H9 (cell line): ENCODE results near the gene BCAS4. TPM values are rescaled to one million over a fixed set of nuclear protein-coding genes. Genes with fewer than 3 reads are reported as not detected.

Experiments
- DNase-seq: peaks from one replicate; pipeline ENCODE4 v3.0.0-alpha.2; 2017
- H2AFZ ChIP-seq: one replicate; pipeline ENCODE4 v1.6.1; 2013; ENCODE audit warnings: mild to moderate bottlenecking, low read length, control low read depth, moderate library complexity
- H2AK5ac ChIP-seq: 2 replicates; pipeline ENCODE4 v1.6.1; 2013; ENCODE audit warnings: low read length, control low read depth, mixed read lengths; ENCODE audit not compliant: insufficient read length
- H2BK120ac ChIP-seq: one replicate; pipeline ENCODE4 v1.6.1; 2013; ENCODE audit warnings: low read depth, mild to moderate bottlenecking, low read length, control low read depth, inconsistent platforms; ENCODE audit not compliant: poor library complexity, severe bottlenecking
- H2BK12ac ChIP-seq: 2 replicates; pipeline ENCODE4 v1.6.1; 2013; ENCODE audit warnings: low read length, control low read depth, mixed read lengths, low read depth; ENCODE audit not compliant: insufficient read length
- H2BK15ac ChIP-seq: 2 replicates; pipeline ENCODE4 v1.6.1; 2013; ENCODE audit warnings: low read depth, low read length, control low read depth
- H2BK20ac ChIP-seq: one replicate; pipeline ENCODE4 v1.6.1; 2013; ENCODE audit warnings: low read depth, mild to moderate bottlenecking, low read length, control low read depth, inconsistent platforms; ENCODE audit not compliant: poor library complexity, severe bottlenecking
- H2BK5ac ChIP-seq: 2 replicates; pipeline ENCODE4 v1.6.1; 2013; ENCODE audit warnings: low read length, control low read depth, mixed read lengths; ENCODE audit not compliant: insufficient read length
- H3K14ac ChIP-seq: 2 replicates; pipeline ENCODE4 v1.6.1; 2013; ENCODE audit warnings: low read length, control low read depth; ENCODE audit not compliant: insufficient read depth
- H3K18ac ChIP-seq: 2 replicates; pipeline ENCODE4 v1.6.1; 2013; ENCODE audit warnings: low read depth, mild to moderate bottlenecking, mixed read lengths, low read length, control low read depth; ENCODE audit not compliant: insufficient read length
- H3K23ac ChIP-seq: 2 replicates; pipeline ENCODE4 v1.6.1; 2013; ENCODE audit warnings: low read length, control low read depth, mixed read lengths, low read depth; ENCODE audit not compliant: insufficient read length
- H3K23me2 ChIP-seq: 2 replicates; pipeline ENCODE4 v1.6.1; 2013; ENCODE audit warnings: low read depth, mild to moderate bottlenecking, mixed read lengths, low read length, control low read depth; ENCODE audit not compliant: insufficient read length, poor library complexity, severe bottlenecking
- H3K27ac ChIP-seq: 2 replicates; pipeline ENCODE4 v1.5.1; 2013; ENCODE audit warnings: low read length, control low read depth, mixed read lengths, low read depth; ENCODE audit not compliant: insufficient read length
- H3K27me3 ChIP-seq: 2 replicates; pipeline ENCODE4 v1.6.1; 2013; ENCODE audit warnings: low read length, control low read depth, inconsistent platforms; ENCODE audit not compliant: insufficient read depth
- H3K4ac ChIP-seq: 2 replicates; pipeline ENCODE4 v1.6.1; 2013; ENCODE audit warnings: low read depth, mild to moderate bottlenecking, control low read depth, inconsistent platforms, low read length, moderate library complexity
- H3K4me1 ChIP-seq: 2 replicates; pipeline ENCODE4 v1.6.1; 2013; ENCODE audit warnings: low read length, control low read depth, inconsistent platforms; ENCODE audit not compliant: insufficient read depth
- H3K4me2 ChIP-seq: 2 replicates; pipeline ENCODE4 v1.6.1; 2013; ENCODE audit warnings: low read length, control low read depth, mixed read lengths; ENCODE audit not compliant: insufficient read length, insufficient read depth
- H3K56ac ChIP-seq: 2 replicates; pipeline ENCODE4 v1.6.1; 2013; ENCODE audit warnings: low read depth, mild to moderate bottlenecking, mixed read lengths, low read length, control low read depth; ENCODE audit not compliant: insufficient read length
- H3K79me1 ChIP-seq: 2 replicates; pipeline ENCODE4 v1.6.1; 2013; ENCODE audit warnings: low read depth, mild to moderate bottlenecking, moderate library complexity, low read length, control low read depth, inconsistent platforms; ENCODE audit not compliant: insufficient read depth, poor library complexity, severe bottlenecking
- H3K79me2 ChIP-seq: 2 replicates; pipeline ENCODE4 v1.6.1; 2013; ENCODE audit warnings: low read length, control low read depth, inconsistent platforms; ENCODE audit not compliant: insufficient read depth
- H3K9ac ChIP-seq: 2 replicates; pipeline ENCODE4 v1.6.1; 2013; ENCODE audit warnings: low read length, control low read depth, mixed read lengths; ENCODE audit not compliant: insufficient read length; ENCODE audit errors: extremely low read depth
- H3K9me3 ChIP-seq: one replicate; pipeline ENCODE4 v1.6.1; 2013; ENCODE audit warnings: low read depth, low read length, inconsistent platforms; ENCODE audit not compliant: control insufficient read depth
- H3T11ph ChIP-seq: one replicate; pipeline ENCODE4 v1.6.1; 2013; ENCODE audit warnings: mild to moderate bottlenecking, low read length, control low read depth, inconsistent platforms
- H4K20me1 ChIP-seq: one replicate; pipeline ENCODE4 v1.6.1; 2013; ENCODE audit not compliant: control insufficient read depth, insufficient read length, insufficient read depth
- H4K5ac ChIP-seq: 2 replicates; pipeline ENCODE4 v1.6.1; 2013; ENCODE audit warnings: low read depth, mild to moderate bottlenecking, mixed read lengths, low read length, control low read depth; ENCODE audit not compliant: insufficient read length
- H4K8ac ChIP-seq: replicated peaks from 2 replicates; pipeline ENCODE4 v1.6.1; 2013; ENCODE audit warnings: low read length, control low read depth, mixed read lengths, low read depth; ENCODE audit not compliant: insufficient read length
- H4K91ac ChIP-seq: 2 replicates; pipeline ENCODE4 v1.6.1; 2013; ENCODE audit warnings: low read depth, mild to moderate bottlenecking, moderate library complexity, mixed read lengths, low read length, control low read depth; ENCODE audit not compliant: insufficient read length
- H3K27ac Mint-ChIP-seq, 3 experiments: 2 replicates in 2 of 3; 3 replicates in 1 of 3; pipeline ENCODE4 v1.8.0; 2020 to 2021; ENCODE audit warnings: mixed read lengths in 3 of 3, mild to moderate bottlenecking in 1 of 3, moderate library complexity in 1 of 3
- H3K27me3 Mint-ChIP-seq: 2 replicates; pipeline ENCODE4 v1.8.0; 2021; ENCODE audit warnings: low read depth, mild to moderate bottlenecking, moderate library complexity, mixed read lengths
- H3K36me3 Mint-ChIP-seq, 3 experiments: 2 replicates in 2 of 3; 3 replicates in 1 of 3; pipeline ENCODE4 v1.8.0; 2020 to 2021; ENCODE audit warnings: low read depth in 3 of 3, mixed read lengths in 3 of 3; ENCODE audit not compliant: insufficient read depth in 1 of 3
- H3K4me1 Mint-ChIP-seq, 2 experiments: 2 replicates each; pipeline ENCODE4 v1.8.0; 2020; ENCODE audit warnings: mixed read lengths in 2 of 2
- H3K4me3 Mint-ChIP-seq, 2 experiments: 2 replicates in 1 of 2; 3 replicates in 1 of 2; pipeline ENCODE4 v1.8.0; 2020 to 2021; ENCODE audit warnings: mild to moderate bottlenecking in 2 of 2, mixed read lengths in 2 of 2, moderate library complexity in 1 of 2
- H3K9me3 Mint-ChIP-seq, 2 experiments: 2 replicates in 1 of 2; 3 replicates in 1 of 2; pipeline ENCODE4 v1.8.0; 2020; ENCODE audit warnings: mild to moderate bottlenecking in 2 of 2, mixed read lengths in 2 of 2, moderate library complexity in 1 of 2
- CTCF ChIP-seq: fragments of 200-600 bp; sonication (generic); conservative IDR thresholded peaks from 3 replicates; pipeline ENCODE4 v1.8.0; 2021; ENCODE audit warnings: antibody characterized with exemption, mild to moderate bottlenecking
- WGBS: extraction: QIAGEN DNeasy Blood & Tissue Kit; methylation state at CpG from one replicate; pipeline ENCODE4 v1.1.7; 2013; ENCODE audit warnings: missing lambda C conversion rate, low lambda C conversion rate, mixed read lengths; ENCODE audit not compliant: insufficient read length; ENCODE audit errors: extremely low coverage; 5-methylcytosine and 5-hydroxymethylcytosine counted together
- total RNA-seq: library from RNA; stranded (reverse); gene quantifications from 2 replicates; pipeline ENCODE4 v1.2.1, GENCODE V29; 2021

BCAS4 gene
- total RNA-seq, 1 experiment from 2014 or later, result 16.9 TPM

GRCh38 chr20:50865591-50865990 lies 70.7 kb downstream of the BCAS4 start:
- H4K91ac ChIP-seq, result no peak overlapping the region
- H3K14ac ChIP-seq, result no peak overlapping the region; the same call in 1 of the 2 replicates
- WGBS, result no CpG with 5 or more reads among the region's 7 CpGs
- no peak overlapping the region for H3K23ac ChIP-seq
- H2BK12ac ChIP-seq, result no peak overlapping the region
- H3T11ph ChIP-seq, result no peak overlapping the region
- no peak overlapping the region for H3K4ac ChIP-seq
- H3K27me3 ChIP-seq, result no peaks in the 10 kb centered on the region
- H4K20me1 ChIP-seq, result no peaks in the 10 kb centered on the region
- H3K56ac ChIP-seq, result no peak overlapping the region
- no peak overlapping the region for H3K4me3 Mint-ChIP-seq
- H3K27ac Mint-ChIP-seq, result no peak overlapping the region; a peak in 1 of 7 replicates
- no peaks in the 10 kb centered on the region for H3K23me2 ChIP-seq
- DNase-seq, result no peak
- no peak overlapping the region for H3K4me2 ChIP-seq
- H2AK5ac ChIP-seq, result no peak overlapping the region
- H2BK120ac ChIP-seq, result no peak overlapping the region
- H4K8ac ChIP-seq, result no peak overlapping the region
- no peak overlapping the region for H3K18ac ChIP-seq
- no peak for TF ChIP-seq CTCF
- H2AFZ ChIP-seq, result no peak overlapping the region
- H3K4me1 Mint-ChIP-seq, result peaks cover 39 to 55% of the 10 kb centered on the region in 2 experiments
- no peaks in the 10 kb centered on the region for H3K79me2 ChIP-seq
- H3K36me3 Mint-ChIP-seq, result no peaks in the 10 kb centered on the region
- H3K79me1 ChIP-seq, result no peaks in the 10 kb centered on the region
- H4K5ac ChIP-seq, result no peak overlapping the region
- no peaks in the 10 kb centered on the region for H3K9me3 ChIP-seq
- H2BK15ac ChIP-seq, result no peak overlapping the region
- H3K27ac ChIP-seq, result no peak overlapping the region
- H3K9me3 Mint-ChIP-seq, result no peaks in the 10 kb centered on the region
- H2BK20ac ChIP-seq, result no peak overlapping the region
- H2BK5ac ChIP-seq, result no peak overlapping the region
- H3K27me3 Mint-ChIP-seq, result no peaks in the 10 kb centered on the region
- no peaks in the 10 kb centered on the region for H3K4me1 ChIP-seq
- H3K9ac ChIP-seq, result no peak overlapping the region
